Measurements from ENCODE around the gene CHRNA4.

The CHRNA4 gene

DNA sequence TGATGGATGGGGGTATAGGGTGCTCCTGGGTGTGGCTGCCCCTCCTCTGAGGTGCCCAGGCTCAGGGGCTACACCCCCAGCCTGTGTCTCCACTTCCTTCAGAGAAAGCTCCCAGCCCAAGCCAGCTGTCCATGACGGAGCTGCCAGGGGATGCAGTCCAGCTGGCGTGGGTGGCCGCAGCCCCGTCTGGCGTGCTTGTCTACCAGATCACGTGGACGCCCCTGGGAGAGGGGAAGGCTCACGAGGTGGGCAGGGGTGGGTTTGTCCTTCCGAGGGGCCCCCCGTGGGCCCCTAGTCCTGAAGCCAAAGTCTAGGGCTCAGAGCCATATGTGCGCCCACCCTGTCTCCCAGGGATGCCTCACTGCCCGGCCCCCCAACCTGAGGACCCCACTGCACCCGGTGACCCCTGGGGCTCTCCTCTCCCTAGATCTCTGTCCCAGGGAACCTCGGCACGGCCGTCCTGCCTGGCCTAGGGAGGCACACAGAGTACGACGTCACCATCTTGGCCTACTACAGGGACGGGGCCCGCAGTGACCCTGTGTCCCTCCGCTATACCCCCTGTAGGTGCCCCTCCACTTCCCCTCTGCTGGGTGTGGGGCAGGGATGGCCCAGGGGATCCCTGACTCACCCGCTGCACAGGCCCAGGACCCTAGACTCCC lies 48.3 kb downstream of the CHRNA4 start:
- peaks cover 7% of the 10 kb centered on the region for H3K4me1 ChIP-seq (ENCODE audit: low read depth, poor library complexity, severe bottlenecking)
- H3K27ac ChIP-seq: no peak overlapping the region
- no peaks in the 10 kb centered on the region for H4K20me1 ChIP-seq (ENCODE audit: insufficient read depth)
- H3K79me2 ChIP-seq (ENCODE audit: insufficient read depth, low read depth): no peaks in the 10 kb centered on the region
- no peak overlapping the region for H3K9ac ChIP-seq
- H3K36me3 ChIP-seq (ENCODE audit: insufficient read depth): no peaks in the 10 kb centered on the region
- no peak overlapping the region for H2AFZ ChIP-seq (ENCODE audit: low read depth)
- no peak overlapping the region for H3K4me2 ChIP-seq
- H3K27me3 ChIP-seq (ENCODE audit: insufficient read depth, low read depth): peaks cover 94% of the 10 kb centered on the region
- no peak overlapping the region for H3K4me3 ChIP-seq (IDR thresholded peaks at IDR 0.05; ENCODE audit: insufficient read depth, low read depth, low read length)
- TF ChIP-seq, protein P1, sequence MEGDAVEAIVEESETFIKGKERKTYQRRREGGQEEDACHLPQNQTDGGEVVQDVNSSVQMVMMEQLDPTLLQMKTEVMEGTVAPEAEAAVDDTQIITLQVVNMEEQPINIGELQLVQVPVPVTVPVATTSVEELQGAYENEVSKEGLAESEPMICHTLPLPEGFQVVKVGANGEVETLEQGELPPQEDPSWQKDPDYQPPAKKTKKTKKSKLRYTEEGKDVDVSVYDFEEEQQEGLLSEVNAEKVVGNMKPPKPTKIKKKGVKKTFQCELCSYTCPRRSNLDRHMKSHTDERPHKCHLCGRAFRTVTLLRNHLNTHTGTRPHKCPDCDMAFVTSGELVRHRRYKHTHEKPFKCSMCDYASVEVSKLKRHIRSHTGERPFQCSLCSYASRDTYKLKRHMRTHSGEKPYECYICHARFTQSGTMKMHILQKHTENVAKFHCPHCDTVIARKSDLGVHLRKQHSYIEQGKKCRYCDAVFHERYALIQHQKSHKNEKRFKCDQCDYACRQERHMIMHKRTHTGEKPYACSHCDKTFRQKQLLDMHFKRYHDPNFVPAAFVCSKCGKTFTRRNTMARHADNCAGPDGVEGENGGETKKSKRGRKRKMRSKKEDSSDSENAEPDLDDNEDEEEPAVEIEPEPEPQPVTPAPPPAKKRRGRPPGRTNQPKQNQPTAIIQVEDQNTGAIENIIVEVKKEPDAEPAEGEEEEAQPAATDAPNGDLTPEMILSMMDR (conservative IDR thresholded peaks at IDR 0.05; ENCODE audit: low read depth, low read length): no peak

DNA sequence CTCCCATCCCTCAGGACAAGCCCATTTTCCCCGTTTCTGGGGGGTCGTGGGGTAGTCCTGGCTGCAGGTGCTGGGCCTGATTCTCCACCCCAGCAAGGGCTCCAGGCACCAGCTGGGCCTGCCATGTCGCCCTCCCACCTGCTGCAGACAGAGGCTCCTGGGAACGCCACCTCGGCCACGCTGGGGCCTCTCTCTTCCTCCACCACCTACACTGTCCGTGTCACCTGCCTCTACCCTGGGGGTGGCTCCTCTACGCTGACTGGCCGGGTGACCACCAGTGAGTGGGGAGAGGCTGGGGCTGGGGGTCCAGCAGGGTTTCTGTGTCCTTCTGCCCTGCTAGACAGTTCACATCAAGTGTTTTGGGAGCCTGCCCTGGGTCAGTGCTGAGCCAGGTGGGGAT lies 48.9 kb downstream of the CHRNA4 start:
- no peaks in the 10 kb centered on the region for H3K79me2 ChIP-seq (ENCODE audit: insufficient read depth, low read depth)
- no peak overlapping the region for H3K4me2 ChIP-seq
- H3K27me3 ChIP-seq (ENCODE audit: insufficient read depth, low read depth): peaks cover 94% of the 10 kb centered on the region
- no peak overlapping the region for H3K9ac ChIP-seq
- peaks cover 7% of the 10 kb centered on the region for H3K4me1 ChIP-seq (ENCODE audit: low read depth, poor library complexity, severe bottlenecking)
- H4K20me1 ChIP-seq (ENCODE audit: insufficient read depth): no peaks in the 10 kb centered on the region
- no peak overlapping the region for H3K27ac ChIP-seq
- no peaks in the 10 kb centered on the region for H3K36me3 ChIP-seq (ENCODE audit: insufficient read depth)
- TF ChIP-seq, protein P1 (conservative IDR thresholded peaks at IDR 0.05; ENCODE audit: low read depth, low read length): no peak
- no peak overlapping the region for H3K4me3 ChIP-seq (IDR thresholded peaks at IDR 0.05; ENCODE audit: insufficient read depth, low read depth, low read length)
- no peak overlapping the region for H2AFZ ChIP-seq (ENCODE audit: low read depth)

DNA sequence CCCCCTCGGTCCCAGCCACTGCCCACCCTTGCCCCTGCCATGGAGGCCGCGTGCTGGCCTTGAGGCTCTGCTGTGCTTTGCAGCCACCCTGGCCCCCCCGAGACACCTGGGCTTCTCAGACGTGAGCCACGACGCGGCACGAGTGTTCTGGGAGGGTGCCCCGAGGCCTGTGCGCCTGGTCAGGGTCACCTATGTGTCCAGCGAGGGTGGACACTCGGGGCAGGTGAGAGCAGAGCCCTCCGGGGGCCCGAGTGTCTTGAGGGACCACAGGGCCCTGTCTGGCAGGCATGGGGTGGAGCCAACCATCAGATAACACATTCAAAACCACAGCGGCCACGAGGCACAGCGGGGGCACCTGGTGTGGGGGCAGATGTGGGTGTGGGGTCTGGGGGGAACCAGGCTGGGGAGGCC lies 49.3 kb downstream of the CHRNA4 start:
- no peaks in the 10 kb centered on the region for H3K79me2 ChIP-seq (ENCODE audit: insufficient read depth, low read depth)
- H3K36me3 ChIP-seq (ENCODE audit: insufficient read depth): no peaks in the 10 kb centered on the region
- H2AFZ ChIP-seq (ENCODE audit: low read depth): no peak overlapping the region
- TF ChIP-seq, protein P1 (conservative IDR thresholded peaks at IDR 0.05; ENCODE audit: low read depth, low read length): no peak
- H4K20me1 ChIP-seq (ENCODE audit: insufficient read depth): no peaks in the 10 kb centered on the region
- H3K4me3 ChIP-seq (IDR thresholded peaks at IDR 0.05; ENCODE audit: insufficient read depth, low read depth, low read length): no peak overlapping the region
- peaks cover 94% of the 10 kb centered on the region for H3K27me3 ChIP-seq (ENCODE audit: insufficient read depth, low read depth)
- no peak overlapping the region for H3K9ac ChIP-seq
- no peak overlapping the region for H3K27ac ChIP-seq
- H3K4me2 ChIP-seq: no peak overlapping the region
- peaks cover 7% of the 10 kb centered on the region for H3K4me1 ChIP-seq (ENCODE audit: low read depth, poor library complexity, severe bottlenecking)

DNA sequence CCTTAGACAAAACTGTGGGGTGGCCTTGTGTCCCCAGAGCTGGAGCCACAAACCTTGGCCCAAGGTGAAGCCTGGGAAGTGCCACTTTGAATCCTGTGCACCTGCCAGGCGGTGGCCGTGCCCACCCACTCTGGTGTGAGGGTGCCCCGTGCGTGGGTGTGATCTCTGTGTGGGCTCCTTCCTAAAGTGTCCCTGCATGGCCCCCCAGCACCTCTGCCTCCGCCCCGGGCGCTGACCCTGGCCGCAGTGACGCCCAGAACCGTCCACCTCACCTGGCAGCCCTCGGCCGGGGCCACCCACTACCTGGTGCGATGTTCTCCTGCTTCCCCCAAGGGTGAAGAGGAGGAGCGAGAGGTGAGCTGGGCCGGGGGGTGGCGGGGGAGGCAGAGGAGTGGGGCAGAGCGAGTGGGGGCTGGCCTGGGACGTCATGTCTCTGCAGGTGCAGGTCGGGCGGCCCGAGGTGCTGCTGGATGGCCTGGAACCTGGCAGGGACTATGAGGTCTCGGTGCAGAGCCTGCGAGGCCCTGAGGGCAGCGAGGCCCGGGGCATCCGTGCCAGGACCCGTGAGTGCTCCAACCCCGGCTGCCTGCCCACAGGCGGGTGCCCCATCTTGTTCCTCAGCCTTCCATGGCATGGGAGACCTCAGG lies 49.8 kb downstream of the CHRNA4 start:
- no peak overlapping the region for H3K4me3 ChIP-seq (IDR thresholded peaks at IDR 0.05; ENCODE audit: insufficient read depth, low read depth, low read length)
- TF ChIP-seq, protein P1 (conservative IDR thresholded peaks at IDR 0.05; ENCODE audit: low read depth, low read length): no peak
- H2AFZ ChIP-seq (ENCODE audit: low read depth): no peak overlapping the region
- H3K4me2 ChIP-seq: no peak overlapping the region
- H3K36me3 ChIP-seq (ENCODE audit: insufficient read depth): no peaks in the 10 kb centered on the region
- peaks cover 7% of the 10 kb centered on the region for H3K4me1 ChIP-seq (ENCODE audit: low read depth, poor library complexity, severe bottlenecking)
- H3K79me2 ChIP-seq (ENCODE audit: insufficient read depth, low read depth): no peaks in the 10 kb centered on the region
- H4K20me1 ChIP-seq (ENCODE audit: insufficient read depth): no peaks in the 10 kb centered on the region
- peaks cover 94% of the 10 kb centered on the region for H3K27me3 ChIP-seq (ENCODE audit: insufficient read depth, low read depth)
- H3K9ac ChIP-seq: no peak overlapping the region
- no peak overlapping the region for H3K27ac ChIP-seq
